HCT116 (cell line): ENCODE data around the gene CLASP2. TPM values are rescaled to one million over a fixed set of nuclear protein-coding genes. Genes with fewer than 3 reads are reported as not detected.

Experiments used
- ATAC-seq: fragments of 200-7000 bp; cut with Tn5 transposase; 2 replicates; pipeline ENCODE4 v1.9.1; 2020; ENCODE audit warnings: mild to moderate bottlenecking, moderate library complexity
- BruUV-seq: library from RNA; stranded (reverse); fragments of 400-500 nt; replicated peaks from 2 replicates; lab custom pipeline; 2021; lab: Mats Ljungman, UMichigan
- CTCF ChIA-PET: fragments of 300-600 bp; sonication (Branson Sonifier 250); formaldehyde crosslinking; loops from one replicate; lab custom pipeline; 2021; ENCODE audit warnings: antibody characterized with exemption; lab: Charles Lee
- POLR2A ChIA-PET: fragments of 300-600, 350-600 bp; sonication (Branson Sonifier 250); formaldehyde crosslinking; loops from one replicate; lab custom pipeline; 2021; ENCODE audit warnings: antibody characterized with exemption; lab: Charles Lee
- RAD21 ChIA-PET, 2 experiments: fragments of 300-600 bp; sonication (Branson Sonifier 250); formaldehyde crosslinking; loops; one replicate each; lab custom pipeline; 2023; ENCODE audit warnings: low total read pairs in 2 of 2; ENCODE audit not compliant: uncharacterized antibody in 2 of 2, unreplicated experiment in 2 of 2, low non-redundant PET in 1 of 2; lab: Charles Lee
- DNase-seq: peaks from one replicate; pipeline ENCODE4 v3.0.0-alpha.2; 2010; ENCODE audit warnings: low read depth, low spot score
- H2AFZ ChIP-seq: fragments of 200-600 bp; shearing (Covaris generic), sonication (generic); 2 replicates; pipeline ENCODE4 v1.6.1; 2017; ENCODE audit warnings: low read depth, mixed run types, mixed read lengths, antibody characterized with exemption, low read length; ENCODE audit not compliant: poor library complexity, severe bottlenecking
- H3K27ac ChIP-seq: 2 replicates; pipeline ENCODE4 v1.5.1; 2012; ENCODE audit warnings: low read depth, low read length
- H3K27me3 ChIP-seq: fragments of 200-600 bp; sonication (generic); 2 replicates; pipeline ENCODE4 v1.6.1; 2016; ENCODE audit warnings: mixed run types, low read length, mixed read lengths; ENCODE audit not compliant: insufficient read depth
- H3K36me3 ChIP-seq, 2 experiments: fragments of 200-500 bp in 1 of 2; fragments of 200-600 bp in 1 of 2; sonication (Bioruptor generic) in 1 of 2; sonication (generic) in 1 of 2; 2 replicates each; pipeline versions ENCODE4 v1.5.1 to v1.6.1; 2014 to 2016; ENCODE audit warnings: low read length in 2 of 2, inconsistent platforms in 1 of 2, mixed read lengths in 1 of 2, mixed run types in 1 of 2; ENCODE audit not compliant: insufficient read depth in 2 of 2, control insufficient read depth in 1 of 2
- H3K4me1 ChIP-seq, 2 experiments: fragments of 200-600 bp in 1 of 2; sonication (generic) in 1 of 2; 2 replicates each; pipeline versions ENCODE4 v1.5.1 to v1.6.1; 2012 to 2017; ENCODE audit warnings: low read length in 2 of 2, inconsistent platforms in 1 of 2, mild to moderate bottlenecking in 1 of 2, mixed read lengths in 1 of 2, mixed run types in 1 of 2, moderate library complexity in 1 of 2; ENCODE audit not compliant: insufficient read depth in 2 of 2, control insufficient read depth in 1 of 2
- H3K4me2 ChIP-seq: fragments of 200-600 bp; sonication (generic); 2 replicates; pipeline ENCODE4 v1.6.1; 2017; ENCODE audit warnings: mixed run types, low read length, mixed read lengths
- H3K4me3 ChIP-seq, 2 experiments: fragments of 200-600 bp in 1 of 2; sonication (generic) in 1 of 2; replicated peaks in 1 of 2; 2 replicates each; pipeline ENCODE4 v1.5.1; 2011 to 2016; ENCODE audit warnings: low read length in 2 of 2, control low read depth in 1 of 2, low read depth in 1 of 2, mild to moderate bottlenecking in 1 of 2, mixed read lengths in 1 of 2, mixed run types in 1 of 2
- H3K79me2 ChIP-seq: fragments of 200-600 bp; sonication (generic); 2 replicates; pipeline ENCODE4 v1.6.1; 2017; ENCODE audit warnings: mild to moderate bottlenecking, mixed run types, low read length, moderate library complexity, mixed read lengths; ENCODE audit not compliant: insufficient read depth
- H3K9ac ChIP-seq: fragments of 200-600 bp; sonication (generic); 2 replicates; pipeline ENCODE4 v1.6.1; 2016; ENCODE audit warnings: low read length, mixed read lengths
- H3K9me2 ChIP-seq: fragments of 200-600 bp; sonication (generic), shearing (Covaris generic); 2 replicates; pipeline ENCODE4 v1.6.1; 2017; ENCODE audit warnings: mixed run types, mild to moderate bottlenecking, moderate library complexity; ENCODE audit not compliant: insufficient read depth
- H3K9me3 ChIP-seq, 2 experiments: fragments of 200-500 bp in 1 of 2; fragments of 200-600 bp in 1 of 2; sonication (Bioruptor generic) in 1 of 2; sonication (generic) in 1 of 2; 2 replicates each; pipeline ENCODE4 v1.6.1; 2014 to 2017; ENCODE audit warnings: low read length in 2 of 2, mixed read lengths in 2 of 2, inconsistent platforms in 1 of 2, low read depth in 1 of 2, mild to moderate bottlenecking in 1 of 2, mixed run types in 1 of 2, moderate library complexity in 1 of 2; ENCODE audit not compliant: control insufficient read depth in 1 of 2, insufficient read depth in 1 of 2
- H4K20me1 ChIP-seq: fragments of 200-600 bp; sonication (generic), shearing (Covaris generic); 2 replicates; pipeline ENCODE4 v1.6.1; 2017; ENCODE audit warnings: mixed run types, mild to moderate bottlenecking, moderate library complexity; ENCODE audit not compliant: insufficient read depth
- ATF3 ChIP-seq: IDR thresholded peaks from 2 replicates; pipeline ENCODE4 v1.6.1; 2012
- CBX3 ChIP-seq: IDR thresholded peaks from 2 replicates; pipeline ENCODE4 v1.6.1; 2012; ENCODE audit warnings: low read depth
- CEBPB ChIP-seq: IDR thresholded peaks from 2 replicates; pipeline ENCODE4 v1.6.1; 2012; ENCODE audit warnings: low read depth
- CTCF ChIP-seq, 3 experiments: fragments of 200-600 bp in 1 of 3; sonication (generic) in 1 of 3; IDR thresholded peaks in 2 of 3; conservative IDR thresholded peaks in 1 of 3; 2 replicates each; pipeline ENCODE4 v1.5.1; 2012 to 2017; ENCODE audit warnings: low read depth in 2 of 3, low read length in 2 of 3, antibody characterized with exemption in 1 of 3, borderline replicate concordance in 1 of 3, control low read depth in 1 of 3, mild to moderate bottlenecking in 1 of 3, mixed read lengths in 1 of 3, mixed run types in 1 of 3, moderate library complexity in 1 of 3; ENCODE audit not compliant: insufficient read depth in 1 of 3
- EGR1 ChIP-seq: IDR thresholded peaks from 2 replicates; pipeline ENCODE4 v1.6.1; 2012; ENCODE audit warnings: low read depth
- ELF1 ChIP-seq: IDR thresholded peaks from 2 replicates; pipeline ENCODE4 v1.6.1; 2012; ENCODE audit warnings: low read depth, borderline replicate concordance
- EZH2 ChIP-seq: fragments of 200-600 bp; sonication (generic); IDR thresholded peaks from 2 replicates; pipeline ENCODE4 v1.6.1; 2017; ENCODE audit warnings: antibody characterized with exemption, mixed run types
- POLR2A ChIP-seq: IDR thresholded peaks from 2 replicates; pipeline ENCODE4 v1.7.0; 2011; ENCODE audit warnings: borderline replicate concordance; ENCODE audit not compliant: insufficient read depth, insufficient read length; ENCODE audit errors: extremely low read depth
- RAD21 ChIP-seq: IDR thresholded peaks from 2 replicates; pipeline ENCODE4 v1.6.1; 2012; ENCODE audit warnings: low read depth, mild to moderate bottlenecking
- SIN3A ChIP-seq: IDR thresholded peaks from 2 replicates; pipeline ENCODE4 v1.6.1; 2012; ENCODE audit warnings: low read depth
- SP1 ChIP-seq: IDR thresholded peaks from 2 replicates; pipeline ENCODE4 v1.6.1; 2012; ENCODE audit warnings: low read depth
- SRF ChIP-seq: IDR thresholded peaks from 2 replicates; pipeline ENCODE4 v1.6.1; 2012; ENCODE audit warnings: low read depth
- YY1 ChIP-seq: IDR thresholded peaks from 2 replicates; pipeline ENCODE4 v1.6.1; 2011; ENCODE audit warnings: low read length, low read depth, moderate library complexity, mild to moderate bottlenecking; ENCODE audit not compliant: insufficient replicate concordance; ENCODE audit errors: extremely low read depth
- ZFX ChIP-seq: fragments of 450-650 bp; IDR thresholded peaks from 2 replicates; pipeline ENCODE4 v1.6.1; 2017
- ZNF274 ChIP-seq: fragments of 200-500 bp; sonication (Bioruptor generic); IDR thresholded peaks from 2 replicates; pipeline ENCODE4 v1.6.1; 2014; ENCODE audit warnings: mild to moderate bottlenecking, low read depth, low read length, inconsistent platforms
- intact Hi-C: fragments of 100-400 bp; cut with micrococcal nuclease; formaldehyde crosslinking; loops from 2 replicates; pipeline ENCODE4 v1.10.0; 2022
- total RNA-seq: library from RNA; stranded (reverse); gene quantifications from one replicate; pipeline ENCODE4 v1.2.1, GENCODE V29; 2021; ENCODE audit not compliant: unreplicated experiment
- TF ChIP-seq, protein P1 (sequence below): IDR thresholded peaks from 2 replicates; pipeline ENCODE4 v1.6.1; 2012; ENCODE audit warnings: low read depth
- TF ChIP-seq, protein P2 (sequence below): IDR thresholded peaks from 2 replicates; pipeline ENCODE4 v1.6.1; 2012
- TF ChIP-seq, protein P3 (sequence below): IDR thresholded peaks from 2 replicates; pipeline ENCODE4 v1.6.1; 2011; ENCODE audit warnings: mild to moderate bottlenecking, low read length, moderate library complexity; ENCODE audit not compliant: insufficient replicate concordance; ENCODE audit errors: extremely low read depth

Gene CLASP2
- total RNA-seq, 1 experiment from 2014 or later = 36.3 TPM

DNA sequence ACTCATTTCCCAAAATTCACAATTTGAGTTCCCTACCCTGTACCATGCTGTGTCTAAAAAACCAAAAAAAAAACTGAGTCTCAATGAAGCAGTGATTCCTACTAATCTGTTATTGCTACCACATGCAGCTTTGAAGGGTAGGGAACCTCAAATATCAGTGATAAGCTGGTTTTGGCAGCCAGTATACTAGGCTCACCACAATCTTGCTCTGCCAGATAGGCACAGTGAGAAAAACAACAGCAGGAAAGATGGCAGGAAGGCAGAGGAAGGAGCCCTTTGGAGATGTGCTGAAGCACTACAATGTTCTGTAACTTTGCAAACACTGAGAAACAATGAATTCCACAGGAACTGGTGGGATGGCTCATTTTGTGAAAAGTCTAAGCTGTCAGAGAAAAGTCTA, 180.9 kb downstream of the CLASP2 start (continued):
- no peak for TF ChIP-seq ELF1
- no peak for TF ChIP-seq RAD21
- no peak for TF ChIP-seq EGR1
- TF ChIP-seq, protein P1, sequence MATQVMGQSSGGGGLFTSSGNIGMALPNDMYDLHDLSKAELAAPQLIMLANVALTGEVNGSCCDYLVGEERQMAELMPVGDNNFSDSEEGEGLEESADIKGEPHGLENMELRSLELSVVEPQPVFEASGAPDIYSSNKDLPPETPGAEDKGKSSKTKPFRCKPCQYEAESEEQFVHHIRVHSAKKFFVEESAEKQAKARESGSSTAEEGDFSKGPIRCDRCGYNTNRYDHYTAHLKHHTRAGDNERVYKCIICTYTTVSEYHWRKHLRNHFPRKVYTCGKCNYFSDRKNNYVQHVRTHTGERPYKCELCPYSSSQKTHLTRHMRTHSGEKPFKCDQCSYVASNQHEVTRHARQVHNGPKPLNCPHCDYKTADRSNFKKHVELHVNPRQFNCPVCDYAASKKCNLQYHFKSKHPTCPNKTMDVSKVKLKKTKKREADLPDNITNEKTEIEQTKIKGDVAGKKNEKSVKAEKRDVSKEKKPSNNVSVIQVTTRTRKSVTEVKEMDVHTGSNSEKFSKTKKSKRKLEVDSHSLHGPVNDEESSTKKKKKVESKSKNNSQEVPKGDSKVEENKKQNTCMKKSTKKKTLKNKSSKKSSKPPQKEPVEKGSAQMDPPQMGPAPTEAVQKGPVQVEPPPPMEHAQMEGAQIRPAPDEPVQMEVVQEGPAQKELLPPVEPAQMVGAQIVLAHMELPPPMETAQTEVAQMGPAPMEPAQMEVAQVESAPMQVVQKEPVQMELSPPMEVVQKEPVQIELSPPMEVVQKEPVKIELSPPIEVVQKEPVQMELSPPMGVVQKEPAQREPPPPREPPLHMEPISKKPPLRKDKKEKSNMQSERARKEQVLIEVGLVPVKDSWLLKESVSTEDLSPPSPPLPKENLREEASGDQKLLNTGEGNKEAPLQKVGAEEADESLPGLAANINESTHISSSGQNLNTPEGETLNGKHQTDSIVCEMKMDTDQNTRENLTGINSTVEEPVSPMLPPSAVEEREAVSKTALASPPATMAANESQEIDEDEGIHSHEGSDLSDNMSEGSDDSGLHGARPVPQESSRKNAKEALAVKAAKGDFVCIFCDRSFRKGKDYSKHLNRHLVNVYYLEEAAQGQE = no peak
- TF ChIP-seq, protein P2, sequence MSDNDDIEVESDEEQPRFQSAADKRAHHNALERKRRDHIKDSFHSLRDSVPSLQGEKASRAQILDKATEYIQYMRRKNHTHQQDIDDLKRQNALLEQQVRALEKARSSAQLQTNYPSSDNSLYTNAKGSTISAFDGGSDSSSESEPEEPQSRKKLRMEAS = no peak
- TF ChIP-seq SIN3A = no peak
- TF ChIP-seq SRF = no peak
- no peak for TF ChIP-seq SP1

GRCh38 chr3:33526787-33527186, 191.3 kb downstream of the CLASP2 start:
- TF ChIP-seq SP1 = no peak
- TF ChIP-seq, protein P3, sequence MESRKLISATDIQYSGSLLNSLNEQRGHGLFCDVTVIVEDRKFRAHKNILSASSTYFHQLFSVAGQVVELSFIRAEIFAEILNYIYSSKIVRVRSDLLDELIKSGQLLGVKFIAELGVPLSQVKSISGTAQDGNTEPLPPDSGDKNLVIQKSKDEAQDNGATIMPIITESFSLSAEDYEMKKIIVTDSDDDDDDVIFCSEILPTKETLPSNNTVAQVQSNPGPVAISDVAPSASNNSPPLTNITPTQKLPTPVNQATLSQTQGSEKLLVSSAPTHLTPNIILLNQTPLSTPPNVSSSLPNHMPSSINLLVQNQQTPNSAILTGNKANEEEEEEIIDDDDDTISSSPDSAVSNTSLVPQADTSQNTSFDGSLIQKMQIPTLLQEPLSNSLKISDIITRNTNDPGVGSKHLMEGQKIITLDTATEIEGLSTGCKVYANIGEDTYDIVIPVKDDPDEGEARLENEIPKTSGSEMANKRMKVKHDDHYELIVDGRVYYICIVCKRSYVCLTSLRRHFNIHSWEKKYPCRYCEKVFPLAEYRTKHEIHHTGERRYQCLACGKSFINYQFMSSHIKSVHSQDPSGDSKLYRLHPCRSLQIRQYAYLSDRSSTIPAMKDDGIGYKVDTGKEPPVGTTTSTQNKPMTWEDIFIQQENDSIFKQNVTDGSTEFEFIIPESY = no peak
- TF ChIP-seq SIN3A = no peak
- TF ChIP-seq SRF = no peak
- no peak for TF ChIP-seq ZFX
- TF ChIP-seq ATF3 = no peak
- TF ChIP-seq ZNF274 = no peak
- no peak for TF ChIP-seq CTCF (IDR thresholded peaks at IDR 0.05 in 2 of 3, conservative IDR thresholded peaks at IDR 0.05 in 1 of 3; ENCODE audit: borderline replicate concordance in 1 of 3, insufficient read depth in 1 of 3, low read depth in 2 of 3, low read length in 2 of 3)
- no peak for TF ChIP-seq EZH2
- no peak for TF ChIP-seq YY1
- TF ChIP-seq ELF1 = no peak
- no peak for TF ChIP-seq CBX3
- no peak for TF ChIP-seq POLR2A
- TF ChIP-seq CEBPB = no peak
- no peak for TF ChIP-seq EGR1
- TF ChIP-seq, all 23 proteins: peak for 0
- POLR2A ChIA-PET = no interaction called here
- RAD21 ChIA-PET = no interaction called here
- Histone ChIP-seq H3K36me3 (peaks cover 0 to 8% of the 10 kb centered on the region in 2 experiments; a peak in 1 of 4 replicates), H3K27me3 (no peaks in the 10 kb centered on the region), H2AFZ (no peak overlapping the region), H3K79me2 (no peaks in the 10 kb centered on the region), H3K9me3 (peaks cover 0 to 3% of the 10 kb centered on the region in 2 experiments; a peak in 1 of 4 replicates), H3K9me2 (no peaks in the 10 kb centered on the region), H3K27ac (no peak overlapping the region), H3K4me1 (no peaks in the 10 kb centered on the region), H4K20me1 (no peaks in the 10 kb centered on the region), H3K9ac (no peak overlapping the region), H3K4me2 (no peak overlapping the region), H3K4me3 (no peak overlapping the region)
- DNase-seq (no peak), ATAC-seq (no peak)
- CTCF ChIA-PET = no interaction called here
- intact Hi-C loops = no loop called here
- BruUV-seq = no TSS peak
